Astrocyte of the cerebellum (primary cell): ENCODE measurements around the gene CACNA1A.

Experiments
- DNase-seq: peaks from one replicate; pipeline ENCODE4 v3.0.0-alpha.2; 2011; ENCODE audit warnings: low read depth
- H3K4me3 ChIP-seq: 2 replicates; pipeline ENCODE4 v1.5.1; 2011; ENCODE audit warnings: mild to moderate bottlenecking, low read depth, low read length, moderate library complexity
- in situ Hi-C: cut with HindIII; loops from 2 replicates; pipeline ENCODE4 v1.10.0; 2017; ENCODE audit warnings: low sequenced_read_pairs
- TF ChIP-seq, protein P1 (sequence below): IDR thresholded peaks from 2 replicates; pipeline ENCODE4 v1.5.1; 2012; ENCODE audit warnings: low read length, low read depth, moderate library complexity, mild to moderate bottlenecking; ENCODE audit errors: missing control alignments

CACNA1A gene

DNA sequence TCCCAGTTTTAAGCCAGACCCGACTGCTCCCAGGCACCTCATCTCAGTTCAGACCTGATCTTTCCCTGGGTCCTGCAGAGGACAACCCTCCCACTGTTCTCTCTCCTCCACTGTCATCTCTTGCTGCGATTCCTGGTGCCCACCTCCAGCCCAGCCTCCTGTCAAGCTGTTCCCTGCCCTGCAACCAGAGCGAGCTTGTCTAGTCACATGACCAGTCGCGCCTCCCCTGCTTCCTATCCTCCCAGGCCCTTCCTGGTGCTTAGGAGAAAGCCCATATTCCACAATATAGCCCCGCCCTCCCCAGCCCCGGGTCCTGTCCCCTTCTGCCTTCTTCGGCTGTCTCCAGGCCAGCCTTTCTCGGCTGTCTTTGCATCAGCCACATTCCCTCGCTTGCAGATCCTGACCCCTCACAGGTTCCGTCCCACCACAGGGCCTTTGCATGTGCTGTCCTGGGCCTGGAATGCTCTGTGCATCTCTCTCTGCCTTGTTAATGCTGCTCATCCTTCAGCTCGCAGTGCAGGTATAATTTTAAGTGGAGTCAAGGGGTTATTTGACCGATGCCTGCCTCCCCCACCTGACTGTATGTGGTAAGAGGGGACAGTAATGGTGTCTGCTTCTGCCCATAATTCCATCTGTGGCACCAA is 267.3 kb downstream of the CACNA1A start:
- H3K4me3 ChIP-seq, result no peak overlapping the region
- in situ Hi-C loops, result loop anchor here (25.0 kb wide), 1 partner anchor 177 kb away; no protein-coding TSS in a partner anchor

DNA sequence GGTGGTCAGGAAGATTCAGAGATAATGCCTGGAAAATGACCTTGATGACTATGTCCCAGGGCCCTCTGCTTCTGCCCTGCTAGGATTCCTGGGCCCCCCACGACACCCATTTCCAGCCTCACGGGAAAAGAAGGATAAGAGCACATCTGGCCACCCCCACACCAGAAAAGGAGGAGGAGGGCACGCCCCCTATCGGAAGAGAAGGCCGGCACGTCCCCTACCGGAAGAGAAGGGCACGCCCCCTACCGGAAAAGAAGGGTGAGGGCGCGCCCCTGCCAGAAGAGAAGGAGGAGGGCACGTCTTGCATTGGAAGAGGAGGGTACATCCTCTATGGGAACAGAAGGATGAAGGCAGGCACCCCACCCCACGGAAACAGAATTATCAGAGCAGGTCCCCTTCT is 271.8 kb downstream of the CACNA1A start:
- no peak for DNase-seq
- in situ Hi-C loops, result loop anchor here (25.0 kb wide), 1 partner anchor 172 kb away; no protein-coding TSS in a partner anchor
- TF ChIP-seq, protein P1, sequence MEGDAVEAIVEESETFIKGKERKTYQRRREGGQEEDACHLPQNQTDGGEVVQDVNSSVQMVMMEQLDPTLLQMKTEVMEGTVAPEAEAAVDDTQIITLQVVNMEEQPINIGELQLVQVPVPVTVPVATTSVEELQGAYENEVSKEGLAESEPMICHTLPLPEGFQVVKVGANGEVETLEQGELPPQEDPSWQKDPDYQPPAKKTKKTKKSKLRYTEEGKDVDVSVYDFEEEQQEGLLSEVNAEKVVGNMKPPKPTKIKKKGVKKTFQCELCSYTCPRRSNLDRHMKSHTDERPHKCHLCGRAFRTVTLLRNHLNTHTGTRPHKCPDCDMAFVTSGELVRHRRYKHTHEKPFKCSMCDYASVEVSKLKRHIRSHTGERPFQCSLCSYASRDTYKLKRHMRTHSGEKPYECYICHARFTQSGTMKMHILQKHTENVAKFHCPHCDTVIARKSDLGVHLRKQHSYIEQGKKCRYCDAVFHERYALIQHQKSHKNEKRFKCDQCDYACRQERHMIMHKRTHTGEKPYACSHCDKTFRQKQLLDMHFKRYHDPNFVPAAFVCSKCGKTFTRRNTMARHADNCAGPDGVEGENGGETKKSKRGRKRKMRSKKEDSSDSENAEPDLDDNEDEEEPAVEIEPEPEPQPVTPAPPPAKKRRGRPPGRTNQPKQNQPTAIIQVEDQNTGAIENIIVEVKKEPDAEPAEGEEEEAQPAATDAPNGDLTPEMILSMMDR, result peak; percentile 19
- H3K4me3 ChIP-seq, result no peak overlapping the region

More for the DNA sequence above, 267.3 kb downstream of the CACNA1A start:
- TF ChIP-seq, protein P1, result no peak
- DNase-seq, result no peak

DNA sequence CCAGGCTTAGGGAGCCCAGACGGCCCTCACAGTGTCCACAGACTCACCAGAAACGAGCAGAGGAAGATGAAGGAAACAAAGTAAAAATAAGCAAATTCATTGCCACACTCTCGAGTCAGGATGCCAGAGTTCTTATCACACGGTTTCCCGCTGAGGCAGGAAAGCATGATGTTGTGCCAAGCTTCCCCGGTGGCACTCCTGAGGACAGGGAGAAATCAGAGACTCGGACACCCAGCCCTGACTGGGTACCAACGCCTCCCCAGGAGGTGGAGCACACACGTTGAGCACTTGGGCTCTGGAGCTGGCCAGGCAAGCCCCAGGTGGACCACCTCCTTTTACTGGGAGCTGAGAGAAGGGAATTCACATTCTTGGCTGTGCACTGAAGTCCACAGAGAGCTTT is 274.6 kb downstream of the CACNA1A start:
- in situ Hi-C loops, result loop anchor here (25.0 kb wide), 1 partner anchor 169 kb away; no protein-coding TSS in a partner anchor
- TF ChIP-seq, protein P1, result no peak
- H3K4me3 ChIP-seq, result no peak overlapping the region
- DNase-seq, result no peak

DNA sequence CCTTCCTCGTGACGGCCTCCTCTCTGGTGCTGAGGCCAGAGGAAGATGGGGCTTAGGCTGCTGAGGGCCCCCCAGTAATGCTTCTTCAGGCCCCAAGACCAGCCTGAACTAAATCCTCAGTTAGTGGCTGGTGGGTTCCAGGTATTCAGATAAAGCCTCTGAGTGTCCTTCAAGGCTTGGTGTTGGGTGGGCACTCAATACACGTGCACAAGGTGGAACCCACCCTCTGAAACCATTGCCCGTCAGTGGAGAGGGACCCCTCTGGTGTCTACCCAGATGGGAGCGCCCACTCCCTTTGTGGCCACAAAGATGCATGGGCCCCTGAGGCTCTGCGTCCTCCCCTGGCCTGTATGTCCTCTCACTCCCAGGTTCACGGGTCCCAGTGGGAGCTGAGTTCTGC is 277.0 kb downstream of the CACNA1A start:
- TF ChIP-seq, protein P1, result no peak
- in situ Hi-C loops, result loop anchor here (25.0 kb wide), 1 partner anchor 167 kb away; no protein-coding TSS in a partner anchor
- DNase-seq, result no peak
- no peak overlapping the region for H3K4me3 ChIP-seq

DNA sequence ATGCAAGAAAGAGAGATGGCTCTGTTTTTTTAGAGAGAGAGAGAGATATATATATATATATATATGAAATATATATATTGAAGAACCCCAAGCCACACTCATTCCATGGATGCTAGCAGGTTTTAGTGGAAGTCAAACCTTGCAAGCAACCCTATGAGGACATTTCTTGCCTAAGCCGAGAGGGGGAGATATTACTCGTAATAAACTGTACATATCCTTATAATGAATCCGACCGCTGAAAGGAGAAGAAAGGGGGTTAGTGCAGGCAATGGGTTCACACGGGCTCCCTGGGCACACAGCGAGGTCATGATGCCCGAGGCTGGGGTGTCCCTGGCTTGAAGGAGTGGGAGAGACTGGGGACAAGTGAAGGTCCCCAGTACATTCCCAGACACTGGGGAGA is 277.7 kb downstream of the CACNA1A start:
- TF ChIP-seq, protein P1, result no peak
- in situ Hi-C loops, result loop anchor here (25.0 kb wide), 1 partner anchor 166 kb away; no protein-coding TSS in a partner anchor
- H3K4me3 ChIP-seq, result no peak overlapping the region
- DNase-seq, result no peak

DNA sequence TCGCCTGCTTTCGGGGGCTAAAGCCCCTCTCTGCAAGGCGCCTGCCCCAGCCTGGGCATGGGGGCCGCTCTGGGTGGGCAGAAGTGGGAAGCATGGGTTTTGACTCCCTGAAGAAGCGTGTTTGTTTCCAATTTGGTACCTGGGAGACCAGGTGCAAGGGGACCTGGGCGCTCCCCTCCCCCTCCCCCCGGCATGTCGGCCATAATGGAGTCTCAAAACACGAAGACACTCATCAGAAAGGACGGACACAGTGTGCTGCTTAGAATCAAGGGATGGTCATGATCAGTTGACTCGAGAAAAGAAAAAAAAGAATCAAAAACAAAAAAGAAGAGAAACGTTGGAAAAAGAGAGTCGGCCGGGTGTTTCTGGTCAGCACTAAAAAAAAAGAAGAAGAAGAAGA is 279.3 kb downstream of the CACNA1A start:
- TF ChIP-seq, protein P1, result no peak
- DNase-seq, result no peak
- in situ Hi-C loops, result loop anchor here (25.0 kb wide), 1 partner anchor 165 kb away; no protein-coding TSS in a partner anchor
- H3K4me3 ChIP-seq, result no peak overlapping the region
